GM13976 (cell line): ENCODE data around the gene ARL1.

Experiments used
- DNase-seq: peaks from one replicate; pipeline ENCODE4 v3.0.0; 2012; ENCODE audit warnings: low spot score
- CTCF ChIP-seq: IDR thresholded peaks from 2 replicates; pipeline ENCODE4 v1.5.1; 2012; ENCODE audit warnings: borderline replicate concordance, mild to moderate bottlenecking; ENCODE audit not compliant: insufficient read depth; ENCODE audit errors: extremely low read depth, missing control alignments, control extremely low read depth
- in situ Hi-C: fragments of 300-500 bp; cut with MboI; formaldehyde crosslinking; loops from one replicate; pipeline ENCODE4 v1.12.0; 2022; ENCODE audit warnings: low sequenced_read_pairs, mixed read lengths, inconsistent platforms; ENCODE audit not compliant: unreplicated experiment

Gene ARL1

GRCh38 chr12:101407436-101408345 lies at the start of gene ARL1:
TSS of gene ARL1 (minus strand) at chr12:101407772. CDS start at chr12:101407645, 127 bp downstream.
- peak; percentile 88 for DNase-seq
- no peak for TF ChIP-seq CTCF
- in situ Hi-C loops, result loop anchor here (25.0 kb wide), 1 partner anchor 355 kb away; no protein-coding TSS in a partner anchor

- in situ Hi-C loops, result no loop called here
- no peak for TF ChIP-seq CTCF
- DNase-seq, result no peak
Observed at GRCh38 chr12:101455685-101456084, 48.1 kb upstream of the ARL1 start.

- in situ Hi-C loops, result no loop called here
- no peak for TF ChIP-seq CTCF
- no peak for DNase-seq
Observed at GRCh38 chr12:101441461-101442224, 34.1 kb upstream of the ARL1 start.

GRCh38 chr12:101439236-101439635 lies 31.7 kb upstream of the ARL1 start:
- no peak for DNase-seq
- TF ChIP-seq CTCF, result no peak
- in situ Hi-C loops, result no loop called here

GRCh38 chr12:101436136-101436535 lies 28.6 kb upstream of the ARL1 start:
- no peak for TF ChIP-seq CTCF
- DNase-seq, result no peak
- in situ Hi-C loops, result no loop called here

- in situ Hi-C loops, result no loop called here
- TF ChIP-seq CTCF, result no peak
- no peak for DNase-seq
Observed at GRCh38 chr12:101430456-101430855, 22.9 kb upstream of the ARL1 start.
